ENCODE measurements around the gene ATP1A3. TPM values are rescaled to one million over a fixed set of nuclear protein-coding genes. Genes with fewer than 3 reads are reported as not detected.

Gene ATP1A3
- total RNA-seq, 1 experiment from 2014 or later: 34.7 TPM

- ATAC-seq (no peak), DNase-seq (ENCODE audit: low read depth, low spot score) (no peak)
- Histone ChIP-seq H3K27me3 (ENCODE audit: insufficient read depth, low read length) (no peaks in the 10 kb centered on the region), H3K36me3 (ENCODE audit: control insufficient read depth in 1 of 2, insufficient read depth in 2 of 2, low read length in 2 of 2) (no peaks in the 10 kb centered on the region), H2AFZ (ENCODE audit: low read depth, low read length, poor library complexity, severe bottlenecking) (no peak overlapping the region), H3K4me2 (ENCODE audit: low read length) (no peak overlapping the region), H3K9ac (ENCODE audit: low read length) (no peak overlapping the region), H3K27ac (ENCODE audit: low read depth, low read length) (no peak overlapping the region), H4K20me1 (ENCODE audit: insufficient read depth) (no peaks in the 10 kb centered on the region), H3K9me2 (ENCODE audit: insufficient read depth) (no peaks in the 10 kb centered on the region), H3K9me3 (ENCODE audit: control insufficient read depth in 1 of 2, insufficient read depth in 1 of 2, low read depth in 1 of 2, low read length in 2 of 2) (no peaks in the 10 kb centered on the region), H3K79me2 (ENCODE audit: insufficient read depth, low read length) (no peaks in the 10 kb centered on the region), H3K4me3 (replicated peaks in 1 of 2; ENCODE audit: low read depth in 1 of 2, low read length in 2 of 2) (no peak overlapping the region), H3K4me1 (ENCODE audit: control insufficient read depth in 1 of 2, insufficient read depth in 2 of 2, low read length in 2 of 2) (peaks cover 0 to 6% of the 10 kb centered on the region in 2 experiments; a peak in 2 of 4 replicates)
- no TSS peak for BruUV-seq (replicated peaks)
- RAD21 ChIA-PET (ENCODE audit: low non-redundant PET in 1 of 2, low total read pairs in 2 of 2, uncharacterized antibody in 2 of 2, unreplicated experiment in 2 of 2): no interaction called here
- POLR2A ChIA-PET: no interaction called here
- TF ChIP-seq POLR2AphosphoS5 (IDR thresholded peaks at IDR 0.05; ENCODE audit: low read depth, low read length): no peak
- no peak for TF ChIP-seq EZH2phosphoT487 (IDR thresholded peaks at IDR 0.05; ENCODE audit: borderline replicate concordance)
- TF ChIP-seq ATF3 (IDR thresholded peaks at IDR 0.05): no peak
- no peak for TF ChIP-seq YY1 (IDR thresholded peaks at IDR 0.05; ENCODE audit: extremely low read depth, insufficient replicate concordance, low read depth, low read length)
- no peak for TF ChIP-seq ZNF274 (IDR thresholded peaks at IDR 0.05; ENCODE audit: low read depth, low read length)
- TF ChIP-seq MAX (IDR thresholded peaks at IDR 0.05): no peak
- no peak for TF ChIP-seq SRF (IDR thresholded peaks at IDR 0.05; ENCODE audit: low read depth)
- TF ChIP-seq CEBPB (IDR thresholded peaks at IDR 0.05; ENCODE audit: low read depth): no peak
- TF ChIP-seq POLR2A (IDR thresholded peaks at IDR 0.05; ENCODE audit: borderline replicate concordance, extremely low read depth, insufficient read depth, insufficient read length): no peak
- intact Hi-C loops (cut with micrococcal nuclease): no loop called here
- CTCF ChIA-PET: no interaction called here
Measured at GRCh38 chr19:41940731-41941409, 53.2 kb downstream of the ATP1A3 start.
